ENCODE data around the gene HCN3.

DNA sequence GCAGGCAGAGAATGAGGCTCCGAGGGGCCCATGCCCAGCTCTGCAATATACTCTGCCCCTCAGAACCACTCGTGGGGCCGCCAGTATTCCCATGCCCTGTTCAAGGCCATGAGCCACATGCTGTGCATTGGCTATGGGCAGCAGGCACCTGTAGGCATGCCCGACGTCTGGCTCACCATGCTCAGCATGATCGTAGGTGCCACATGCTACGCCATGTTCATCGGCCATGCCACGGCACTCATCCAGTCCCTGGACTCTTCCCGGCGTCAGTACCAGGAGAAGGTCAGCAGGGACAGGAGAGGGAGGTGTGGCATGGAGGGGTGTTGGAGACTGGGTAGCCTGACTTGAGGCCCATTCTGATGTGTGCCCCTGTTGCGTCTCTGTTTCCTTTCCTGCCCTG lies 7.2 kb downstream of the HCN3 start:
- TF ChIP-seq EZH2phosphoT487 (IDR thresholded peaks at IDR 0.05; ENCODE audit: borderline replicate concordance): no peak
- TF ChIP-seq, protein P1, sequence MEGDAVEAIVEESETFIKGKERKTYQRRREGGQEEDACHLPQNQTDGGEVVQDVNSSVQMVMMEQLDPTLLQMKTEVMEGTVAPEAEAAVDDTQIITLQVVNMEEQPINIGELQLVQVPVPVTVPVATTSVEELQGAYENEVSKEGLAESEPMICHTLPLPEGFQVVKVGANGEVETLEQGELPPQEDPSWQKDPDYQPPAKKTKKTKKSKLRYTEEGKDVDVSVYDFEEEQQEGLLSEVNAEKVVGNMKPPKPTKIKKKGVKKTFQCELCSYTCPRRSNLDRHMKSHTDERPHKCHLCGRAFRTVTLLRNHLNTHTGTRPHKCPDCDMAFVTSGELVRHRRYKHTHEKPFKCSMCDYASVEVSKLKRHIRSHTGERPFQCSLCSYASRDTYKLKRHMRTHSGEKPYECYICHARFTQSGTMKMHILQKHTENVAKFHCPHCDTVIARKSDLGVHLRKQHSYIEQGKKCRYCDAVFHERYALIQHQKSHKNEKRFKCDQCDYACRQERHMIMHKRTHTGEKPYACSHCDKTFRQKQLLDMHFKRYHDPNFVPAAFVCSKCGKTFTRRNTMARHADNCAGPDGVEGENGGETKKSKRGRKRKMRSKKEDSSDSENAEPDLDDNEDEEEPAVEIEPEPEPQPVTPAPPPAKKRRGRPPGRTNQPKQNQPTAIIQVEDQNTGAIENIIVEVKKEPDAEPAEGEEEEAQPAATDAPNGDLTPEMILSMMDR (conservative IDR thresholded peaks at IDR 0.05; ENCODE audit: low read length): no peak

Data from Loucy (cell line).